HepG2 (cell line): ENCODE data around the gene MRM2. TPM values are rescaled to one million over a fixed set of nuclear protein-coding genes. Genes with fewer than 3 reads are reported as not detected.

Source experiments
- GZF1 ChIP-seq: sonication (generic); formaldehyde crosslinking; IDR thresholded peaks from 2 replicates; pipeline ENCODE4 v1.5.1; 2020; ENCODE audit warnings: mild to moderate bottlenecking, missing genetic modification reagents
- HOXA3 ChIP-seq: sonication (generic); formaldehyde crosslinking; IDR thresholded peaks from 2 replicates; pipeline ENCODE4 v1.5.0; 2020; ENCODE audit warnings: missing genetic modification reagents
- KAT8 ChIP-seq: IDR thresholded peaks from 2 replicates; pipeline ENCODE4 v1.6.1; 2016; ENCODE audit warnings: missing genetic modification reagents, missing compliant biosample characterization
- KLF15 ChIP-seq: sonication (generic); formaldehyde crosslinking; IDR thresholded peaks from 2 replicates; pipeline ENCODE4 v1.8.1; 2023; ENCODE audit warnings: borderline replicate concordance, mild to moderate bottlenecking, inconsistent platforms, missing genetic modification reagents, mixed read lengths
- PAX8 ChIP-seq: sonication (generic); formaldehyde crosslinking; IDR thresholded peaks from 2 replicates; pipeline ENCODE4 v1.8.0; 2022; ENCODE audit warnings: mild to moderate bottlenecking, missing genetic modification reagents, borderline replicate concordance
- PAXIP1 ChIP-seq: sonication (generic); formaldehyde crosslinking; conservative IDR thresholded peaks from 2 replicates; pipeline ENCODE4 v1.4.0; 2020; ENCODE audit warnings: mild to moderate bottlenecking, missing genetic modification reagents, moderate library complexity
- REXO4 ChIP-seq: sonication (generic); formaldehyde crosslinking; IDR thresholded peaks from 2 replicates; pipeline ENCODE4 v1.8.0; 2022; ENCODE audit warnings: missing genetic modification reagents, mild to moderate bottlenecking, borderline replicate concordance
- SPEN ChIP-seq: sonication (generic); formaldehyde crosslinking; IDR thresholded peaks from 2 replicates; pipeline ENCODE4 v1.5.1; 2020; ENCODE audit warnings: low read depth, mild to moderate bottlenecking, missing genetic modification reagents
- ZFP82 ChIP-seq: sonication (generic); formaldehyde crosslinking; IDR thresholded peaks from 2 replicates; pipeline ENCODE4 v1.5.1; 2020; ENCODE audit warnings: mild to moderate bottlenecking, missing genetic modification reagents, borderline replicate concordance
- ZFY ChIP-seq: sonication (generic); formaldehyde crosslinking; IDR thresholded peaks from 2 replicates; pipeline ENCODE4 v1.4.0; 2020; ENCODE audit warnings: missing genetic modification reagents
- ZNF350 ChIP-seq: sonication (generic); formaldehyde crosslinking; IDR thresholded peaks from 2 replicates; pipeline ENCODE4 v1.4.0; 2020; ENCODE audit warnings: mild to moderate bottlenecking, low read depth, missing genetic modification reagents, borderline replicate concordance
- ZNF597 ChIP-seq: sonication (generic); formaldehyde crosslinking; IDR thresholded peaks from 2 replicates; pipeline ENCODE4 v1.5.0; 2020; ENCODE audit warnings: missing genetic modification reagents
- ZSCAN25 ChIP-seq: sonication (generic); formaldehyde crosslinking; IDR thresholded peaks from 2 replicates; pipeline ENCODE4 v1.8.0; 2022; ENCODE audit warnings: mild to moderate bottlenecking, missing genetic modification reagents
- polyA plus RNA-seq, 8 experiments: library from polyadenylated mRNA; depleted of rRNA in 3 of 8; stranded (reverse) in 7 of 8; unstranded in 1 of 8; fragments of >200 nt; fragmentation: Illumina TruSeq in 4 of 8; extraction: Trizol in 4 of 8; gene quantifications; 2 replicates each; pipeline versions ENCODE4 v1.2.1 to v1.2.3, GENCODE V29; 2011 to 2016; ENCODE audit warnings: low read depth in 4 of 8, missing spikeins in 1 of 8, mixed read lengths in 1 of 8; ENCODE audit not compliant: insufficient read depth in 1 of 8
- total RNA-seq, 5 experiments: library from RNA; depleted of rRNA; stranded (reverse); fragments of >200 nt; fragmentation: Illumina TruSeq; extraction: Trizol; gene quantifications; 2 replicates each; pipeline ENCODE4 v1.2.3, GENCODE V29; 2016; ENCODE audit warnings: low read depth in 1 of 5
- TF ChIP-seq, protein P1 (sequence below): sonication (generic); formaldehyde crosslinking; IDR thresholded peaks from 2 replicates; pipeline ENCODE4 v1.5.1; 2020; ENCODE audit warnings: missing genetic modification reagents, mild to moderate bottlenecking, borderline replicate concordance
- TF ChIP-seq, protein P2 (sequence below): sonication (generic); formaldehyde crosslinking; IDR thresholded peaks from 2 replicates; pipeline ENCODE4 v1.4.0; 2020; ENCODE audit warnings: missing genetic modification reagents, low read depth, mild to moderate bottlenecking, borderline replicate concordance
- TF ChIP-seq, protein P3 (sequence below): sonication (generic); formaldehyde crosslinking; IDR thresholded peaks from 2 replicates; pipeline ENCODE4 v1.4.0; 2020; ENCODE audit warnings: missing genetic modification reagents
- TF ChIP-seq, protein P4 (sequence below): IDR thresholded peaks from 2 replicates; pipeline ENCODE4 v1.6.1; 2016; ENCODE audit warnings: missing genetic modification reagents, missing compliant biosample characterization

Gene MRM2
- total and polyA plus RNA-seq, 2 of the 13 experiments (the other 11 are each of a cell fraction or from before 2014, with no cell fraction given), result 13.2 to 34.2 TPM

DNA sequence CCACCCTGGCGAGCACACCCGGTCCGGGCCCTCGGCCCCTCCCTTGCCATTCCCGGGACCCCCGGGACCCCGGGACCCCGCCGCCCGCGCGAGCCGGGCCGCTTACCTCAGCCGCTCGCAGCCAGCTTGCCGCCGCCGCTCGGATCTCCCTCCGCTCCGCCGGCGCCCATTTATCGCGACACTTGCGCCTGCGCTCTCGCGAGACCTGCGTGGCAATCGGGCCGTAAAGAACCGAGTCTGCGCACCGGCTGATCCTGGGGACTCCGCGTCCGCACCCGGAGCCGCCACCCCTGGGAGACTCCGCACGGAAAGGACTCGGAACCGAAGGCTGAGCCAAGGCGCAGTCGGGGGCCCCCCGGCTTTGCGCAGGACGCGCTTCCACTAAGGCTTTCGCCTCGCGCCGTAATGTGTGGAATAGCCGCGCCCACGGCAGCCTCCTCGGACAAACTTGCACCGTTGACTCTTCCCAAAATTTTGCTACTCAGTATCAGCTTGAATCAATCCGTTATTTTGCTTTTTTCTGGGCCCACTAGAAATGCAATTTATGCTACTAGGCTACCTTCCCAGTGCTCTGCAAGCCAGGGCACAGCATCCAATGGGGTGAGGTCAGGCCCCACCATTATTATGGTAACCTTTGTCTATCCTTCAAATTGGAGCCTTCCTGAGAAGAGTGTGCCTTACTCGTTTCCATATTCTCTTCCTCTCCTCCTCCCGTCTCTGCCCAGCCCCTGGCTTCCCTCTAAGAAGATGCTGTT lies 9.1 kb downstream of the MRM2 start, which contains the start of gene MAD1L1 (continued):
- TF ChIP-seq, protein P1, sequence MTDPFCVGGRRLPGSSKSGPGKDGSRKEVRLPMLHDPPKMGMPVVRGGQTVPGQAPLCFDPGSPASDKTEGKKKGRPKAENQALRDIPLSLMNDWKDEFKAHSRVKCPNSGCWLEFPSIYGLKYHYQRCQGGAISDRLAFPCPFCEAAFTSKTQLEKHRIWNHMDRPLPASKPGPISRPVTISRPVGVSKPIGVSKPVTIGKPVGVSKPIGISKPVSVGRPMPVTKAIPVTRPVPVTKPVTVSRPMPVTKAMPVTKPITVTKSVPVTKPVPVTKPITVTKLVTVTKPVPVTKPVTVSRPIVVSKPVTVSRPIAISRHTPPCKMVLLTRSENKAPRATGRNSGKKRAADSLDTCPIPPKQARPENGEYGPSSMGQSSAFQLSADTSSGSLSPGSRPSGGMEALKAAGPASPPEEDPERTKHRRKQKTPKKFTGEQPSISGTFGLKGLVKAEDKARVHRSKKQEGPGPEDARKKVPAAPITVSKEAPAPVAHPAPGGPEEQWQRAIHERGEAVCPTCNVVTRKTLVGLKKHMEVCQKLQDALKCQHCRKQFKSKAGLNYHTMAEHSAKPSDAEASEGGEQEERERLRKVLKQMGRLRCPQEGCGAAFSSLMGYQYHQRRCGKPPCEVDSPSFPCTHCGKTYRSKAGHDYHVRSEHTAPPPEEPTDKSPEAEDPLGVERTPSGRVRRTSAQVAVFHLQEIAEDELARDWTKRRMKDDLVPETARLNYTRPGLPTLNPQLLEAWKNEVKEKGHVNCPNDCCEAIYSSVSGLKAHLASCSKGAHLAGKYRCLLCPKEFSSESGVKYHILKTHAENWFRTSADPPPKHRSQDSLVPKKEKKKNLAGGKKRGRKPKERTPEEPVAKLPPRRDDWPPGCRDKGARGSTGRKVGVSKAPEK (CRISPR knock-in tag), result no peak
- TF ChIP-seq, protein P2, sequence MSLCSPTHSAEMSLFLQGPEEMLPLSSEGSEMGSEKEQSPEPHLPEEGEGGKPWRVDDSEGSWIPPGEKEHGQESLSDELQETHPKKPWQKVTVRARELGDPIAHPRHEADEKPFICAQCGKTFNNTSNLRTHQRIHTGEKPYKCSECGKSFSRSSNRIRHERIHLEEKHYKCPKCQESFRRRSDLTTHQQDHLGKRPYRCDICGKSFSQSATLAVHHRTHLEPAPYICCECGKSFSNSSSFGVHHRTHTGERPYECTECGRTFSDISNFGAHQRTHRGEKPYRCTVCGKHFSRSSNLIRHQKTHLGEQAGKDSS (CRISPR knock-in tag), result peak; percentile 79; the same call in 1 of the 2 replicates
- TF ChIP-seq GZF1 (CRISPR knock-in tag), result peak; percentile 100
- TF ChIP-seq ZNF350 (CRISPR knock-in tag), result 0 out of 2 replicates have a peak, but pooled peaks have one; percentile 25
- peak; percentile 88 for TF ChIP-seq SPEN (CRISPR knock-in tag)
- TF ChIP-seq ZFY (CRISPR knock-in tag), result peak; percentile 47; the same call in 1 of the 2 replicates
- TF ChIP-seq PAXIP1, result peak; percentile 34
- TF ChIP-seq ZSCAN25, result 0 out of 2 replicates have a peak, but pooled peaks have one; percentile 7
- TF ChIP-seq REXO4 (CRISPR knock-in tag), result no peak
- TF ChIP-seq ZNF597 (CRISPR knock-in tag), result no peak
- TF ChIP-seq, protein P3, sequence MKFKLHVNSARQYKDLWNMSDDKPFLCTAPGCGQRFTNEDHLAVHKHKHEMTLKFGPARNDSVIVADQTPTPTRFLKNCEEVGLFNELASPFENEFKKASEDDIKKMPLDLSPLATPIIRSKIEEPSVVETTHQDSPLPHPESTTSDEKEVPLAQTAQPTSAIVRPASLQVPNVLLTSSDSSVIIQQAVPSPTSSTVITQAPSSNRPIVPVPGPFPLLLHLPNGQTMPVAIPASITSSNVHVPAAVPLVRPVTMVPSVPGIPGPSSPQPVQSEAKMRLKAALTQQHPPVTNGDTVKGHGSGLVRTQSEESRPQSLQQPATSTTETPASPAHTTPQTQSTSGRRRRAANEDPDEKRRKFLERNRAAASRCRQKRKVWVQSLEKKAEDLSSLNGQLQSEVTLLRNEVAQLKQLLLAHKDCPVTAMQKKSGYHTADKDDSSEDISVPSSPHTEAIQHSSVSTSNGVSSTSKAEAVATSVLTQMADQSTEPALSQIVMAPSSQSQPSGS (CRISPR knock-in tag), result 0 out of 2 replicates have a peak, but pooled peaks have one; percentile 51
- TF ChIP-seq, protein P4, sequence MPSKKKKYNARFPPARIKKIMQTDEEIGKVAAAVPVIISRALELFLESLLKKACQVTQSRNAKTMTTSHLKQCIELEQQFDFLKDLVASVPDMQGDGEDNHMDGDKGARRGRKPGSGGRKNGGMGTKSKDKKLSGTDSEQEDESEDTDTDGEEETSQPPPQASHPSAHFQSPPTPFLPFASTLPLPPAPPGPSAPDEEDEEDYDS, result peak; percentile 60; the same call in 1 of the 2 replicates
- no peak for TF ChIP-seq KLF15
- peak; percentile 39; the same call in 1 of the 2 replicates for TF ChIP-seq KAT8 (CRISPR knock-in tag)
- TF ChIP-seq HOXA3 (CRISPR knock-in tag), result peak; percentile 79
- TF ChIP-seq PAX8 (CRISPR knock-in tag), result peak; percentile 70; the same call in 1 of the 2 replicates
- no peak for TF ChIP-seq ZFP82
